ENCODE data around the gene SLC35F3. TPM values are rescaled to one million over a fixed set of nuclear protein-coding genes. Genes with fewer than 3 reads are reported as not detected.

Gene SLC35F3
- polyA plus RNA-seq, 1 donor (not counting 4 experiments of a cell fraction or from before 2014, with no cell fraction given): 13.8 TPM

DNA sequence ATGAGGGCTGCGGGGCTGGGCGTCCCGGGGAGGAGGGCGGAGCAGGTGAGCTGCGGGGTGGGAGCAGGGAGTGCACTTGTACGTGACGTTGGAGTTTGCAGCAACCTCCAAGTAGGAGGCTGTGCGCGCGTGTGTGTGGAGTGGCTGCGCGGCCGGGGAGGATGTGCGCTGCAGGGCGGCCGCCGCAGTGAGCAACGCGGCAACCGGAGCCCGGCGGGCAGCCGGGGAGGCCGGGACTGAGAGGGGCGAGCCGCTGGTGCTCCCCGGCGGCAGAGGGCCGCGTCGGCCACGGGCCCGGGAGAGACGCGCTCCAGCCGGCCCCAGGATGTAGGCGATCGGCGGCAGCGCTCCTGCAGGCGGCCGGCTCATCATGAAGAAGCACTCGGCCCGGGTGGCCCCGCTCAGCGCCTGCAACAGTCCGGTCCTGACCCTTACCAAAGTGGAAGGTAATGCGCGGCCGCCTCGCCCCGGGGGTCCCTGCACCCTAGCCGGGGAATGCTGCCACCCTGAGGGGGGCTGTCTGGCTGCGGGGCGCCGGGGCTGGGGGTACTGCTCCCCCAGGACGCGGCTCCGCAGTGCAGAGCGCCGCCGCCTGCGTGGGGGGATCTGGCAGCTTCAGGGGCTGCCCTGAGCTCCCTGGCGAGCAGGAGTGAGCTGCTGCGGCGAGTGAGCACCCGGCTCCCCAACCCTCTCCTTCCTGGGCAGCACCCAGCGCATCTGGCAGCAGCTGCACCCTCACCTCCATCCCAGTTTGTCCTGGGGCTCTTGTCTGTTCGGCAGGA is 309.8 kb downstream of the SLC35F3 start:
- H3K9me1 ChIP-seq (ENCODE audit: control insufficient read depth, extremely low read depth, insufficient read depth, low read length): no peaks in the 10 kb centered on the region
- H3K27ac ChIP-seq (ENCODE audit: control insufficient read depth, insufficient read depth, low read length): peak overlapping the region; percentile 49
- dilution Hi-C loops (cut with MboI; ENCODE audit: extremely low pct_ligation_motif_present, low sequenced_read_pairs): no loop called here
- H3K27me3 ChIP-seq (ENCODE audit: control insufficient read depth, extremely low read depth, insufficient read depth, low read length): no peaks in the 10 kb centered on the region
- peak overlapping the region; percentile 59 to 70 (median 67) for H3K4me3 ChIP-seq (ENCODE audit: control insufficient read depth in 2 of 3, extremely low read depth in 1 of 3, insufficient read depth in 2 of 3, low read depth in 1 of 3, low read length in 3 of 3)
- no peak for DNase-seq (ENCODE audit: low read depth, low spot score)
- no peak for FAIRE-seq
- peaks cover 43% of the 10 kb centered on the region for H3K4me1 ChIP-seq (ENCODE audit: control insufficient read depth, extremely low read depth, insufficient read depth, low read length)
- TF ChIP-seq, protein P1, sequence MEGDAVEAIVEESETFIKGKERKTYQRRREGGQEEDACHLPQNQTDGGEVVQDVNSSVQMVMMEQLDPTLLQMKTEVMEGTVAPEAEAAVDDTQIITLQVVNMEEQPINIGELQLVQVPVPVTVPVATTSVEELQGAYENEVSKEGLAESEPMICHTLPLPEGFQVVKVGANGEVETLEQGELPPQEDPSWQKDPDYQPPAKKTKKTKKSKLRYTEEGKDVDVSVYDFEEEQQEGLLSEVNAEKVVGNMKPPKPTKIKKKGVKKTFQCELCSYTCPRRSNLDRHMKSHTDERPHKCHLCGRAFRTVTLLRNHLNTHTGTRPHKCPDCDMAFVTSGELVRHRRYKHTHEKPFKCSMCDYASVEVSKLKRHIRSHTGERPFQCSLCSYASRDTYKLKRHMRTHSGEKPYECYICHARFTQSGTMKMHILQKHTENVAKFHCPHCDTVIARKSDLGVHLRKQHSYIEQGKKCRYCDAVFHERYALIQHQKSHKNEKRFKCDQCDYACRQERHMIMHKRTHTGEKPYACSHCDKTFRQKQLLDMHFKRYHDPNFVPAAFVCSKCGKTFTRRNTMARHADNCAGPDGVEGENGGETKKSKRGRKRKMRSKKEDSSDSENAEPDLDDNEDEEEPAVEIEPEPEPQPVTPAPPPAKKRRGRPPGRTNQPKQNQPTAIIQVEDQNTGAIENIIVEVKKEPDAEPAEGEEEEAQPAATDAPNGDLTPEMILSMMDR (optimal IDR thresholded peaks at IDR 0.05 in 1 of 3, IDR thresholded peaks at IDR 0.05 in 1 of 3, conservative IDR thresholded peaks at IDR 0.05 in 1 of 3; ENCODE audit: extremely low read depth in 1 of 3, insufficient read depth in 2 of 3, low read length in 3 of 3): no peak
- TF ChIP-seq EZH2 (IDR thresholded peaks at IDR 0.05; ENCODE audit: low read length): no peak
- H3K4me2 ChIP-seq (ENCODE audit: control insufficient read depth, extremely low read depth, insufficient read depth, low read depth, low read length): peak overlapping the region; percentile 86
- no peaks in the 10 kb centered on the region for H3K79me2 ChIP-seq (ENCODE audit: control insufficient read depth, insufficient read depth, low read length)
- peak overlapping the region; percentile 73 for H3K9ac ChIP-seq (ENCODE audit: control insufficient read depth, extremely low read depth, insufficient read depth, low read length)
- peak overlapping the region; percentile 65 for H2AFZ ChIP-seq (ENCODE audit: control insufficient read depth, low read length)
- no peaks in the 10 kb centered on the region for H4K20me1 ChIP-seq (ENCODE audit: control insufficient read depth, extremely low read depth, insufficient read depth, low read length)
- H3K36me3 ChIP-seq (ENCODE audit: control insufficient read depth in 2 of 2, extremely low read depth in 1 of 2, insufficient read depth in 2 of 2, low read length in 2 of 2): no peaks in the 10 kb centered on the region
- H3K9me3 ChIP-seq (ENCODE audit: control insufficient read depth, low read depth, low read length): no peaks in the 10 kb centered on the region

DNA sequence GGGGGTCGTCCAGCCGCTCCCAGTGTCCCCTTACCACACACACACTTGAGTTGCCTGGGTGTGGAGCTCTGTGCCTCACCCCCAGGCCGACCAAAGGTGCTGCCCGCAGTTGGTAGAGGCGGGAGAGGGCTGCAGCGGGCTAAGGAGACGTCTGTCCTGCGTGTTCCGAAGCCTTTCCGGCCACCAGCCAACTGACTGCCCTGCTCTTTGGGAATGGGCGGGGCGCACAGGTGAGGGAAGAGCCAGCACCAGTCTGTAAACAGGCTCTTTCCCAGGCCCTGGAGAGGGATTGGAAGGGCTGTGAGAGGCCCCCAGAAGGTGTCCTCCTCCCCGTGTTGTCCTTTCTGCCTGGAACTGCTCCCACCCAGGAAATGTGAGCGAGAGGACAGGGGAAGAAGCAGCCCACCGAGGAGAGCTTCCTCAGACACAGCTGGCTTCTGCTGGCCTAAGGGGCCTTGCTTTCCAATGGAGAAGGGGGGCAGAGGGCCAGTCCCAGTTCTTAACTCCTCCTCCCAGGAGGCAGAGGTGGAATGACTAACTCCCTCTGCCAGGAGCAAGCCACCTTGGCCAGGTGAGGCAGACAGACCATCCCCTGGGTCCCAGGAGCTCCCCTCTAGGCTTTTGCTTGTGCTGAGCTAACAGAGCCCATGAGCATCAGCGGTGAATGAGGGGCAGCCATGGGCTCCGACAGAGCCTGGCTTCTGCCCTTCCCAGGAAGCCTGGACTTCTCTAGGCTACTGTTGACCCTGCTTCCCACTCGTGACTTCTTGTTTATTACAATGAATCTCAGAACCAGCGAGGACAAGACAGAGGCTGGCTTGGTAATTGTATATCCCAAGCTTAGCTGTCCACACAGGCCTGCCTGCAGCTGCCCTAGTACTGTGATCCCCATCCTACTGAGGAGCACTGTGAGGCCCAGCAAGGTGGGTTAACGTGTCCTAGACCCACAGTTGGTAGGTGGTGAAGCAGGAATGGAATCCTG is 310.7 kb downstream of the SLC35F3 start:
- peak overlapping the region; percentile 86 for H3K4me2 ChIP-seq (ENCODE audit: control insufficient read depth, extremely low read depth, insufficient read depth, low read depth, low read length)
- H3K27me3 ChIP-seq (ENCODE audit: control insufficient read depth, extremely low read depth, insufficient read depth, low read length): no peaks in the 10 kb centered on the region
- peak overlapping the region; percentile 65 for H2AFZ ChIP-seq (ENCODE audit: control insufficient read depth, low read length)

More for the DNA sequence above, 310.7 kb downstream of the SLC35F3 start:
- TF ChIP-seq EZH2 (IDR thresholded peaks at IDR 0.05; ENCODE audit: low read length): no peak
- TF ChIP-seq, protein P1 (optimal IDR thresholded peaks at IDR 0.05 in 1 of 3, IDR thresholded peaks at IDR 0.05 in 1 of 3, conservative IDR thresholded peaks at IDR 0.05 in 1 of 3; ENCODE audit: extremely low read depth in 1 of 3, insufficient read depth in 2 of 3, low read length in 3 of 3): no peak
- no peaks in the 10 kb centered on the region for H3K9me1 ChIP-seq (ENCODE audit: control insufficient read depth, extremely low read depth, insufficient read depth, low read length)
- FAIRE-seq: peak; percentile 39
- DNase-seq (ENCODE audit: low read depth, low spot score): no peak
- no peaks in the 10 kb centered on the region for H3K9me3 ChIP-seq (ENCODE audit: control insufficient read depth, low read depth, low read length)
- dilution Hi-C loops (cut with MboI; ENCODE audit: extremely low pct_ligation_motif_present, low sequenced_read_pairs): no loop called here
- H3K27ac ChIP-seq (ENCODE audit: control insufficient read depth, insufficient read depth, low read length): peak overlapping the region; percentile 49
- no peaks in the 10 kb centered on the region for H3K36me3 ChIP-seq (ENCODE audit: control insufficient read depth in 2 of 2, extremely low read depth in 1 of 2, insufficient read depth in 2 of 2, low read length in 2 of 2)
- peak overlapping the region; percentile 73 for H3K9ac ChIP-seq (ENCODE audit: control insufficient read depth, extremely low read depth, insufficient read depth, low read length)
- H3K4me1 ChIP-seq (ENCODE audit: control insufficient read depth, extremely low read depth, insufficient read depth, low read length): peaks cover 42% of the 10 kb centered on the region
- no peaks in the 10 kb centered on the region for H3K79me2 ChIP-seq (ENCODE audit: control insufficient read depth, insufficient read depth, low read length)
- no peaks in the 10 kb centered on the region for H4K20me1 ChIP-seq (ENCODE audit: control insufficient read depth, extremely low read depth, insufficient read depth, low read length)
- peak overlapping the region; percentile 59 to 70 (median 67) for H3K4me3 ChIP-seq (ENCODE audit: control insufficient read depth in 2 of 3, extremely low read depth in 1 of 3, insufficient read depth in 2 of 3, low read depth in 1 of 3, low read length in 3 of 3)
